A204.1 (cell line): Measurements from ENCODE around the gene CBLN1.

Source experiments
- FAIRE-seq: peaks from 2 replicates; lab custom pipeline; 2012; peaks lifted over from hg19 to GRCh38; lab: Jason Lieb, UNC

CBLN1 gene

GRCh38 chr16:49281480-49281842 lies at the start of gene CBLN1:
CBLN1 (minus strand) TSS chr16:49281838; CDS start chr16:49281465, 373 bp downstream.
- no peak for FAIRE-seq

GRCh38 chr16:49330562-49331201 lies 49.0 kb upstream of the CBLN1 start:
- FAIRE-seq, result no peak

GRCh38 chr16:49328325-49328724 lies 46.7 kb upstream of the CBLN1 start:
- FAIRE-seq, result no peak

GRCh38 chr16:49327466-49327865 lies 45.8 kb upstream of the CBLN1 start:
- FAIRE-seq, result no peak

- no peak for FAIRE-seq
Measured at GRCh38 chr16:49324703-49325102, 43.1 kb upstream of the CBLN1 start.

- FAIRE-seq, result no peak
Measured at GRCh38 chr16:49315602-49316001, 34.0 kb upstream of the CBLN1 start.

GRCh38 chr16:49312389-49312985 lies 30.8 kb upstream of the CBLN1 start:
- FAIRE-seq, result no peak

GRCh38 chr16:49311823-49312222 lies 30.2 kb upstream of the CBLN1 start:
- FAIRE-seq, result no peak

- no peak for FAIRE-seq
Measured at GRCh38 chr16:49307176-49307575, 25.5 kb upstream of the CBLN1 start.

GRCh38 chr16:49305406-49305805 lies 23.8 kb upstream of the CBLN1 start:
- FAIRE-seq, result no peak

- no peak for FAIRE-seq
Measured at GRCh38 chr16:49292413-49292812, 10.8 kb upstream of the CBLN1 start.

GRCh38 chr16:49287572-49287971 lies 5.9 kb upstream of the CBLN1 start:
- no peak for FAIRE-seq

GRCh38 chr16:49284962-49285361 lies 3.3 kb upstream of the CBLN1 start:
- FAIRE-seq, result no peak

- FAIRE-seq, result no peak
Measured at GRCh38 chr16:49283376-49284049, 1.9 kb upstream of the CBLN1 start.

GRCh38 chr16:49282690-49283375 lies 1.2 kb upstream of the CBLN1 start:
- no peak for FAIRE-seq

GRCh38 chr16:49281843-49282642 lies 405 bp upstream of the CBLN1 start:
- no peak for FAIRE-seq

- no peak for FAIRE-seq
Measured at GRCh38 chr16:49280841-49281371, 732 bp downstream of the CBLN1 start.

GRCh38 chr16:49280105-49280741 lies 1.4 kb downstream of the CBLN1 start:
- FAIRE-seq, result no peak

GRCh38 chr16:49278944-49279725 lies 2.5 kb downstream of the CBLN1 start:
- FAIRE-seq, result no peak

GRCh38 chr16:49278567-49278827 lies 3.1 kb downstream of the CBLN1 start:
- FAIRE-seq, result no peak
